GM21360 (cell line): Measurements from ENCODE around the gene SYVN1.
"Not testable (repeated sequence)": the region's sequence is repeated elsewhere in the genome, so short reads cannot be mapped to it uniquely, and the experiment has no call there.

Experiments
- ATAC-seq: cut with Tn5 transposase; IDR thresholded peaks from one replicate; pipeline ENCODE4 v1.9.1; 2021; ENCODE audit warnings: mild to moderate bottlenecking, moderate library complexity; ENCODE audit not compliant: unreplicated experiment

The SYVN1 gene

DNA sequence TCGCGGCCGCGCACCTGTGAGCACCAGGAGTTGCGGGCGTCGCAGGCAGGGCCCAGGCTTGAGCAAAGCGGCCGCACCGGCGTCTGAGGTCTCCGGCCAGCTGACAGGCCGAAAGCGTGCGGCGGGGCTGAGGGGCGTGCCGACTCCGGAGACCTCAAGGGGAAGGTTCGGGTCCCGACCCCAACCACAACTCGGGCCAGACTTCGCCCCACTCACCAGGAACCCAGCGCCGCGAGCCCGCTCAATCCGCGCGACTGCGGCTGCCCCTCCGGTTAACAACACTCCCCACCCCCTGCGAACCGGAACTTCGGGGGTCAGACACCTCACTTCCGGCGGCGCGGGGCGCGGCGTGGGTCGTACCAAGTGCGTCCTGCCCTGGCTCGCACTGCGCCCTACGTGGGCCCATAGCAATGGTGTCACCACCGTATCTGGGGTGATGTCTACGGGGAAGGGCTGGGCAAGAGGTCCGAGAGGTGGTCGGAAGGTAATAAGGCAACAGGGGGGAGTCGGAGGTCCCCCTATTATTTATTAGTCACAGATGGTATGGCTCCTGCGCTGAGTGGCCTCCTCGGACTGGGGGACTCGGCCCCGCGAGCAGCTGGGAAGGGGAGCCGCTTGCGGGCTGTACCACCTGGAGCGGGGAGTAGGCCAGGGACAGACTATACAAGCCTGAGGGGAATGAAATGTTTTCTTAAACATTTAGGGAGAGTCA lies at the start of gene SYVN1:
Gene SYVN1, minus strand, starts transcription at position 280 of the 712 bp plus-strand sequence. CDS start 918 bp downstream, outside the sequence.
- ATAC-seq = peak; percentile 50

DNA sequence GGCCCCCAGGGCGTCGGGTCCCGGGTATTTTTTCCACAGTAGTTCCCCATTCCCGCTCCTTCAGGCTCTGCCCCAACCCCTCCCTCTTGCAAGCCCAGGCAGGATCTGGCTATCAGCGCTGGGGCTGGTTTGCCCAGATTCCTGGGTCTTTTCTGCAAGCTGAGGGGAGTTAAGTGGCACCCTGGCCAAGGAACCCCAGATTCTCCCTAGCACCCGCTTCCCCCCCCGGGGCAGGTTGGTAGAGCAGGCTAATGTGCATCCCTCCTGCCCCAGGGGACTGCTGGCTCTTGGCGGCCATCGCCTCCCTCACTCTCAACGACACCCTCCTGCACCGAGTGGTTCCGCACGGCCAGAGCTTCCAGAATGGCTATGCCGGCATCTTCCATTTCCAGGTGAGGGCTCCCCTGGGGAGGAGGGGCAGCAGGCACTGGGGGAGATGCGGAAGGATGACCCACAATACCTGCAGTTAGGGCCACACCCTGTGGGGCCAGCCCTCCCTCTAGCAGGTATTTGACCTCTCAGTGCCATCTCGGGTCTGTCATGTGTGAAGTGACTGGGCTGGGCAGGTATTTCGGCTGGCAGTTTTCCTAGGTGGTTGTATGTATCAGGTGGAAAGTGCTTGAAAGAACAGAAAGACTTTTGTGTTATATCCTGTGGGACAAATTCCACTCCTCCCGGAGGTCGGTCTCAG lies 49.0 kb upstream of the SYVN1 start:
- ATAC-seq = no peak

DNA sequence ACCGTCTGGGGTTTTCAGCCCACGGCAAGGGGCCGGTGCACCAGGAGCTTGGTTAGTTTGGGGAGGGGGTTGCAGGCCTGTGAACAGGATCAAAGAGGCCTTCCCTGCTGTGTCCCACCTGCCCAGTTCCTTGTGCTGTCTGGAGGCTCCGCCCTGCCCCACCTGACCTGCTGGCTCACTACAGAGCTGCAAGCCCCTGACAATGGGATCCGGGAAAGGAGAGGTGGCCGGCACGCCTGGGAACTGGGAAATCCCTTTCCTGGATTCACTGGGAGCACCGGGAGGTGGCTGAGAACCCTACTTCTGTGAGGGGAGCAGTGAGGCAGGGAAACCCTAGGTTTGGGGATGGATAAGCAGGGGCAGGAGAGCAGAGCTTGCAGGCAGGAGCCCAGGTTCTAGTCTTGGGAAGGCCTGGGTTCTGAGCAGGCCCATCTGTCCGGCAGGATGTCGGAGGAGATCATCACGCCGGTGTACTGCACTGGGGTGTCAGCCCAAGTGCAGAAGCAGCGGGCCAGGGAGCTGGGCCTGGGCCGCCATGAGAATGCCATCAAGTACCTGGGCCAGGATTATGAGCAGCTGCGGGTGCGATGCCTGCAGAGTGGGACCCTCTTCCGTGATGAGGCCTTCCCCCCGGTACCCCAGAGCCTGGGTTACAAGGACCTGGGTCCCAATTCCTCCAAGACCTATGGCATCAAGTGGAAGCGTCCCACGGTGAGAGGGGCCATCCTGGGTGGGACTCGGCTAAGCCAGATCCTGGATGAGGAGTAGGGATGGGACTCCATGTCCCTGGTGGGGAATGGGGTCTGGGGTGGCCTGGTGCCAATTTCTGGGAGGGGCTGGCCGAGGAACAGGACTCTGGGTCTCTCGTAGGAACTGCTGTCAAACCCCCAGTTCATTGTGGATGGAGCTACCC lies 48.2 kb upstream of the SYVN1 start:
- ATAC-seq = no peak

DNA sequence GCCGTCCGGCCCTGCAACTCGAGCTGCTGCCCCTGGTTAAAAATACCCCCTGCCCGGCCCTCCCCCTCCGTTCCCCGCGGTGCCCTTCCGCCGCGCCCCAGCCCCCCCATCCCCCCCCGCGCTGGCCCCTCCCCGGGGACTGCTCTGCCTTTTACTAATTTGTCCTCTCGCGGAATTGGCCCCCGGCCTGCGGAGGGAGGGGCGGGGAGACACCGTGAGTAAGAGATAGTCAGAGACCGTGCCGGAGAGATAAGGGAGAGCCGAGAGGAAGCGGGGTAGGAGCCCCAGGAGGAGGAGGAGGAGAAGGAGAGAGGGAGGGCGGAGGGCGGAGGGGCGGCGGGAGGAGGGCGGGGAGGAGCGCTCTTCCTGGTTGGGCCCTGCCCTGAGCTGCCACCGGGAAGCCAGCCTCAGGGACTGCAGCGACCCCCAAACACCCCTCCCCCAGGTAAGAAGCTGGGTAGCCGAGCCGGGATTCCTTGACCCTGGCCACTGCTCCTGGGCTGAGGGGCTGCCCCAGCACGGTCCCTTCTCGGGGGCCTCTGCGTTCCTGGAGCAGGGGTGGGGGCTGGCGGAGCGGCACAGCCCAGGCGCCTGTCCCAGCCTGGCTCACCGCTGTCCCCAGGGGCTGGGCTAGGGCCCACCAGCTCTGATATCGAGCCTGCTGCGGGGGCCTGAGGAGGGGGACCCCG lies 47.4 kb upstream of the SYVN1 start, which contains the start of gene CAPN1:
Gene CAPN1, plus strand, starts transcription at position 360 of the 689 bp plus-strand sequence. CDS start 774 bp downstream, outside the sequence.
- peak; percentile 36 for ATAC-seq

GRCh38 chr11:65180877-65181568 lies 46.7 kb upstream of the SYVN1 start:
- peak; percentile 53 for ATAC-seq

DNA sequence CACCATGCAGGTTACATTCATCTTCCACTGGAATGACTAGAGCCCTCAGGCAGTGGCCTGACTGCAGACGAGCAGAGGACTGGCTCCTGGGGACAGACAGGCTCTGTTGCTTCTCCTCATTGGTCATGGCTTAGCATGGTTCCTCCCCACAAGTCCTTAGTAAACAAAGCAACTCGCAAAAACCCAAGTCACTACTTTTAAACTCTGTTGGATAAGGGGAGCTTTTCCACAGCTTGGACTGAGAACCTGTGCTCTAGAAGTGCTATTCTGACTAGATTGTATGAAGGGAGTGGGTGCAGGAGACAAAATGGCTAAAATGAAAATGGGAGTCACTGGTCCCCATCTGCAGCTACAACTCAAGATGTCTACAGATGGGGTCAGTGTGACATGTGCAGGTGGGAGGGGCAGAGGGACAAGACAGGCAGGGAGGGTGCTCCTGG lies 40.3 kb upstream of the SYVN1 start:
- ATAC-seq = not testable (repeated sequence)

DNA sequence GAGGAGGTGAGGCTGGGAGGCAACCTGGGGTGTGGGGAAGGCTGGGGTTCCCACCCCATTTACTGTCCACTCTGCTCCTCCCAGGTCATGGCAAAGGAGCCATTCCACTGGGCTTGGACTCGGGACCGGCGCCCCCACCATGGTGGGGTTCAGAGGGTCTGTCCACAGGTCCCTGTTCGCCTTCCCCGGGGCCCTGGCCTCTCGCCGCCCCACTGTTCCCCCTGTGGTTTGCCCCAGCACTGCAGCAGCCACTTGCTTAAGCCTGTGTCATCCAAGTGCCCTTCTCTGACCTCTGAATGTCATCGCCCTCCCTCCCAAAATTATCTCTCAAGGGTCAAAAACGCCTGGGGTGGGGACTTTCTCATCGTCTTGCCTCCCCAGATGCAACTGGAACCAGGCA lies 38.3 kb upstream of the SYVN1 start:
- ATAC-seq = no peak

- ATAC-seq = no peak
Observed at GRCh38 chr11:65170058-65170534, 35.8 kb upstream of the SYVN1 start, which contains the start of gene SPDYC. Gene SPDYC, plus strand, starts transcription at chr11:65170233. Its CDS starts 1,125 bp downstream, at chr11:65171358.

- ATAC-seq = no peak
Observed at GRCh38 chr11:65169164-65169641, 34.9 kb upstream of the SYVN1 start.

DNA sequence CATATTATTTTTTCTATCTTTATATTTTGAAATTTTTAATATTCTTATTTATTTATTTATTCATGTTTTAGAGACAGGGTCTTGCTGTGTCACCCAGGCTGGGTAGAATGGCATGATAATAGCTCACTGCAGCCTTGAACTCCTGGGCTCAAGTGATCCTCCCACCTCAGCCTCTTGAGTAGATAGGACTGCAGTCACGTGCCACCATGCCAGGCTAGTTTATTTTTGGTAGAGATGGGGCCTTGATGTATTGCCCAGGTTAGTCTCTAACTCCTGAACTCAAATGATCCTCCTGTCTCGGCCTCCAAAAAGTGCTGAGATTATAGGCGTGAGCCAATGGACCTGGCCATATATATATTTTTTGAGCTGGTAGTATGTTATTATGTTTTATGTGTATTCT lies 33.3 kb upstream of the SYVN1 start:
- ATAC-seq = no peak

DNA sequence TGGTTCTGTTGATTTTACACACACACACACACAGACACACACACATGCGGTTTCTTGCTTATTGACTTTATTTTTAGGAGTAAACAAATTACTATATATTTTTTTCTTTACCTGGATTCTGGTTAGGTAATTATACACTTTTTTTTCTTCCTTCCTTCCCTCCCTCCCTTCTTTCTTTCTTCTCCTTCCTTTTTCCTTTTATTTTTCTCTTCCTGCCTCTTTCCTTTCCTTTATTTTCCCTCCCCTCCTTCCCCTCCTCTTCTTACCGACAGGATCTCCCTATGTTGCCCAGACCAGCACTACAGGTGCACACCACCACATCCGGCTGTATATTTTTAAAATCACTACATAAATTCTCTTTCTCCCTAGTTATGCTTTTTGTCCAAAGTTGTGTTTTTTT lies 32.6 kb upstream of the SYVN1 start:
- no peak for ATAC-seq

DNA sequence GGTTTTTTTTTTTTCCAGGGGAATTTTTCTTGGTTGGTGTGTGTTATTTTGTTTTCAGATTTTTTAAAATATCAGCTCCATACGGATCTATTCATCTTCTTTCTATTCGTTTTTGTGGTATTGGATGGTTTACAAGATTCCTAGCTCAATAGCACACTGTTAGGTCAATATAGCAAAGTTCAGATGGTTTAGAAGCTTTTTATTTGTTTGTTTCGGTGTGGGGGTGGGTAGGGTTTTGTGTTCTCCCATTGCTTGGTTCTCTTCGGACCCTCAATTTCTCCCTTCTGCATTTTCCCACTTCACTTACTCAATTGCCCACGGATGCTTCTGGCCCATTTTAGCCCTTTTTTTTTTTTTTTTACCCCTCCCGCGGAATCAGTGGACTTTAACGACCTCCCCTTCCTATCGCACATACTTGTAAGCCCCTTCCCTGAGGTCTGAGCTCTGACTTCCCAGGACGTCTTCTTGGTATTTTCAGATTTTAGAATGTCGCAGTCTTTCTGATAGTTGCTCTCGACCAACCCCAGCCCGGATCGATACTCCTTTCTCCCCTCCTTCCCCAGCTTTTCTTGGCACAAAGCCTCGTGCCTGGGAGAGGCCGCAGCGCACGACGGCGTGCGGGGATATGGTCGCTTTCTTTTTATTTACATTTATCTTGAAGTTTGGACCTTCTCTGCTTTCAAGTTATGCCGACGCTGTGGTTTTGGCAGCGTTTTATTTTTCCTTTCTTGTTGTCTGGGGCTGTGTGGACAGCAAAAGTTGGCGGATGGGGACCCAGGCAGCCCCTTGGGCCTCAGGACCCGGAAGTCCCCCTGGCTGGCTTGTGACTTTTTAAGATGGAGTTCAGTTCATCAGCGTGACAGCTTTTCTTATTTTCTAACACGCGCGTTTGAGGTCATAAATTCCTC lies 31.3 kb upstream of the SYVN1 start:
- ATAC-seq = no peak

GRCh38 chr11:65163684-65164083 lies 29.4 kb upstream of the SYVN1 start:
- no peak for ATAC-seq

DNA sequence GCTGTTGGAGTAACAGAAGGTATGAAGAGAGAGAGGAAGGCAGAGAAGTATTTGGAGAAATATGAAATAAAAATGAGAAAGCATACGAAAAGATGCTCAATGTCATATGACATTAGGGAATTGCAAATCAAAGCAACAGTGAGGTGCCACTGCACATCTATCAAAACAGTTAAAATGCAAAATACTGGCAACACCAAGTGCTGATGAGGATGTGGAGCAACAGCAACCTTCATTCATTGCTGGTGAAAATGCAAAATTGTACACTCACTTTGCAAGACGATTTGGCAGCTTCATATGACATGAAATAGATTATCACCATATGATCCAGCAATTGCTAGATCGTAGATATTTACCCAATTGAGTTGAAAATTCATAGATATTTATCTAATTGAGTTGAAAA lies 26.3 kb upstream of the SYVN1 start:
- no peak for ATAC-seq

DNA sequence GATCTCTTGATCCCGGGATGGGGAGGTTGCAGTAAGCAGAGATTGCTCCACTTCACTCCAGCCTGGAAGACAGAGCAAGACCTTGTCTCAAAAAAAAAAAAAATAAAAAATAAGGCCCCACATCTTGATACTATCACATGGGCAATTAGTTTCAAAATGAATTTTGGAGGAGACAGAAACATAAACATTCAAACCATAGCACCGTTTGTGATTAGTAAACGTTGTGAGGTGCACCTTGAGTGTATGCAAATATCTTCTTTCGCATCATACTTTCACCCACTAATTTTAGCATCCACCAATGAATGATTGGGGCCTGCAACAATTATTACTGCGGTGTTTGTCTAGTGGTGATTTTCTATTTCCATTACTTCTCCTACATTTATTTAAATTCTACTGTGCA lies 24.7 kb upstream of the SYVN1 start:
- no peak for ATAC-seq

DNA sequence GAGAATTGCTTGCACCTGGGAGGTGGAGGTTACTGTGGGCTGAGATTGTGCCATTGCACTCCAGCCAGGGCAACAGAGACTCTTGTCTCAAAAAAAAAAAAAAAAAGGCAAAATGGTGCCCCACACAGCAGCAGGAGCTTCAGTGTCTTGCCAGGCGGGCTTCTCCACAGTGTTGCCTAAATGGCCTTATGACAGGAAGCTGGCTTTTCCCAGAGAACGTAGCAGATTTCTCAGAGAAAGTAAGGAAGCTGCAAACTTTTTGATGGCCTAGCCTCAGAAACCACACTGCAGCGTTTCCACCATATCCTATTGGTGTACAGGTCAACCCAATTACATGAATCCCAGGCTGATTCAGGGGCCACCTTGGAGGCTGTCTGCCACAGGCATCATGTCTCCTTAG lies 23.0 kb upstream of the SYVN1 start:
- no peak for ATAC-seq

- no peak for ATAC-seq
Observed at GRCh38 chr11:65156926-65157325, 22.6 kb upstream of the SYVN1 start.

DNA sequence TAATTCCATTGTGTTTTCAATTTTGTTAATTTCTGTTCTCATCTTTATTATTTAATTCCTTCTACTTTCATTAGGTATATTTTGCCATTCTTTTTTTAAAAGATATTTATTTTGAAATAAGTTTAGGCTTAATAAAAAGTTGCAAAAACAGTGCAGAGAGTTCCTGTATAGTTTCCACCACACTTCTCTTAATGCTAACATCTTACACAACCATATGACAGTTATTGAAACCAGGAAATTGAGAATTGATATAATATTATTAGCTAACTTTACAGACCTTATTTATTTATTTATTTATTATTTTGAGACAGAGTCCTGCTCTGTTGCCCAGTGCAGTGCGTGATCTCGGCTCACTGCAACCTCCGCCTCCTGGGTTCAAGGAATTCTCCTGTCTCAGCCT lies 21.9 kb upstream of the SYVN1 start:
- ATAC-seq = no peak

DNA sequence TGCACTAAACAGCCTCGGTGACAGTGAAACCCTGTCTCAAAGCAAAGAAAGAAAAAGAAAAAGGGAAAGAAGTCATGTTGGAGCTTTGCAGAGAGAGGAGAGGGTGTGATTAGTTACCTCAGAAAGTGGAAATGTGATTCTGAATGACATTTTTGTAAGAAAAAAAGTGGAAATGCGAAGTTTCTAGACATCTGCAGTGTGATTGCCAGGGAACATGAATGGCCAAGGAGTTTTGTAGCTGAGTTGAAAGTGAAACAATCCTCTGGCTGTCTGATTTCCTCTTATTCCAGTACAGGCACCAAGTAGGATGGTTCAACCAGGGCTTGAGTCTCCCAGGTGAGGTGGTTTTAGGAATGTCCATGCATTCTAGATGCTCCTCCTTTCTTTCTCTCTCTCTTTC lies 17.8 kb upstream of the SYVN1 start:
- no peak for ATAC-seq
